Large intestine (tissue), 3 donors: ENCODE results near the gene RAPGEF6. TPM values are rescaled to one million over a fixed set of nuclear protein-coding genes. Genes with fewer than 3 reads are reported as not detected.
A peak's percentile ranks its signal among the peaks of the same experiment; 100 is the strongest.

Experiments used
- DNase-seq, 2 donors: peaks; one replicate each; pipeline versions ENCODE4 v3.0.0 to v3.0.0-alpha.2; 2013
- H3K27ac ChIP-seq: one replicate; pipeline ENCODE4 v1.5.1; 2013; ENCODE audit warnings: low read length
- H3K27me3 ChIP-seq: 2 replicates; pipeline ENCODE4 v1.6.1; 2013; ENCODE audit warnings: low read length; ENCODE audit not compliant: control insufficient read depth, insufficient read depth
- H3K36me3 ChIP-seq: 2 replicates; pipeline ENCODE4 v1.6.1; 2013; ENCODE audit warnings: low read length; ENCODE audit not compliant: control insufficient read depth, insufficient read depth
- H3K4me1 ChIP-seq: one replicate; pipeline ENCODE4 v1.6.1; 2013; ENCODE audit warnings: low read length; ENCODE audit not compliant: control insufficient read depth, insufficient read depth
- H3K4me3 ChIP-seq: one replicate; pipeline ENCODE4 v1.5.1; 2013; ENCODE audit warnings: low read length
- H3K9me3 ChIP-seq: one replicate; pipeline ENCODE4 v1.6.1; 2013; ENCODE audit warnings: mild to moderate bottlenecking, low read depth, low read length, moderate library complexity; ENCODE audit not compliant: control insufficient read depth
- WGBS: methylation state at CpG from one replicate; pipeline ENCODE4 v1.1.5; 2013; ENCODE audit warnings: low lambda C conversion rate; ENCODE audit not compliant: insufficient coverage; 5-methylcytosine and 5-hydroxymethylcytosine counted together
- polyA plus RNA-seq: library from polyadenylated mRNA; unstranded; fragments of 120-200 nt; gene quantifications from one replicate; pipeline ENCODE4 v1.2.1, GENCODE V29; 2013

The RAPGEF6 gene
- polyA plus RNA-seq, 1 donor: 11.2 TPM

DNA sequence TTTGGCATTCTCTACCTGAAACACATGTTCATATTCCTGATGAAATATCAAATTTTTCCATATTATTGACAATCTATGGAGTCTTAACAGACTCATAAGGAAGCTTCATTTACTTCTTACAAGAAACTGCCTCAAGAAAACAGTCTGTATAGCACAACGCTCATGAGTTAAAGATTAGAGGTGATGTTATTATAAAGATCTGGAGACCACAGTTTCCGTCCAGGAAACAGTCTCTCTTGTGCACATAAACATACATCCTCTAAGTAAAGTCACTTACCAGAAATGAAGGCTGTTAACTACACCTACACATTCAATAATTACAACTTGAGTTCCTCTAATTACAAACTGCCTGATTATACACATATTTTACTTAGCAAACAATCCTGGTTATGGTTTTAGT is 86.9 kb downstream of the RAPGEF6 start:
- Histone ChIP-seq H3K27ac (no peak overlapping the region), H3K4me3 (no peak overlapping the region), H3K36me3 (no peaks in the 10 kb centered on the region), H3K9me3 (no peaks in the 10 kb centered on the region), H3K27me3 (no peaks in the 10 kb centered on the region), H3K4me1 (no peaks in the 10 kb centered on the region)
- peak in 1 of 2 donors; percentile 15 for DNase-seq
- 100% methylated on average over 1 of the region's 2 CpGs for WGBS

GRCh38 chr5:131545845-131546244 is 89.2 kb downstream of the RAPGEF6 start:
- Histone ChIP-seq H3K4me1 (no peaks in the 10 kb centered on the region), H3K9me3 (no peaks in the 10 kb centered on the region), H3K4me3 (no peak overlapping the region), H3K36me3 (no peaks in the 10 kb centered on the region), H3K27me3 (no peaks in the 10 kb centered on the region), H3K27ac (no peak overlapping the region)
- no CpG with 5 or more reads among the region's 1 CpG for WGBS
- no peak for DNase-seq

DNA sequence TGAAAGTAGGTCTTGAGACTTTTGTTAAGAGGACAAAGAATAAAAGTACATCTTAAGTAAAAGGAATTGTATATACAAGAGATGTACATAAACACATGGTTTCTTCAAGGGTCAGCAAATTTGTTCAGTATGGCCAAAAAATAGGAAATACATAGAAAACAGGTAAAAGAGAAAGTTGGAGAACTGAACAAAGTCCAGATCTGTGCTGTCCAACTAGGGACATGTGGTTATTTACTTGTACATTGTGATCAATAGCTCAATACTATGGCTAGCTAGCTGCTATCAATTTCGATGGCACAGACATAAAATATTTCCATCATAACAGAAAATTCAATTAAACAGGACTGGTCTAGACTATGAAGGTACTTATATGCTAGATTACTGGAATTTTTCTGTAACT is 92.3 kb downstream of the RAPGEF6 start:
- peaks cover 1% of the 10 kb centered on the region for H3K36me3 ChIP-seq
- no CpG with 5 or more reads among the region's 1 CpG for whole genome bisulfite sequencing
- no peak overlapping the region for H3K27ac ChIP-seq
- no peaks in the 10 kb centered on the region for H3K9me3 ChIP-seq
- H3K4me3 ChIP-seq: no peak overlapping the region
- no peak for DNase-seq
- H3K4me1 ChIP-seq: no peaks in the 10 kb centered on the region
- no peaks in the 10 kb centered on the region for H3K27me3 ChIP-seq

DNA sequence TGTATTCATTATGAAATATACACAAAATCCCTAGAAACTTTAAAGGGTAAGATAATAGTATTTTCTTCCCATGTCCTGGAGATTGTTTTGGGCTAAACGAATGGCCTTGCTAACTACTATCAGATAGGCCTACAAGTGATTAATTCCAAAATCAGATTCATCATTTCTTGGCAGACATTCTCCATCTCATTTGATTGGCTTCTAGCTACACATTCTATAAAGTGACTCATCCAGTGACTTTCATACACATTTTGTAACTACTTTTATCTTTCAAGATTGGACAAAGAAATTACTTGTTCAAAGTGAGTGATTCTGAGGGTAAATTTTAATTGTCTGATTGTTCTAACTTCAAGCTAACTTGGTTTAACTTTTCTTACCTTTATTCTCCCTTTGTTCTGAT is 93.3 kb downstream of the RAPGEF6 start:
- no peaks in the 10 kb centered on the region for H3K27me3 ChIP-seq
- DNase-seq: no peak
- H3K9me3 ChIP-seq: no peaks in the 10 kb centered on the region
- H3K27ac ChIP-seq: no peak overlapping the region
- peaks cover 3% of the 10 kb centered on the region for H3K36me3 ChIP-seq
- 100% methylated on average over 1 of the region's 1 CpG for WGBS
- no peaks in the 10 kb centered on the region for H3K4me1 ChIP-seq
- no peak overlapping the region for H3K4me3 ChIP-seq

- no peaks in the 10 kb centered on the region for H3K9me3 ChIP-seq
- H3K4me1 ChIP-seq: no peaks in the 10 kb centered on the region
- H3K27me3 ChIP-seq: no peaks in the 10 kb centered on the region
- no peak overlapping the region for H3K27ac ChIP-seq
- no peak overlapping the region for H3K4me3 ChIP-seq
- DNase-seq: no peak
- H3K36me3 ChIP-seq: peaks cover 3% of the 10 kb centered on the region
Observed at GRCh38 chr5:131541071-131541470, 94.0 kb downstream of the RAPGEF6 start.

GRCh38 chr5:131539251-131539650 is 95.8 kb downstream of the RAPGEF6 start:
- Histone ChIP-seq H3K27ac (no peak overlapping the region), H3K27me3 (no peaks in the 10 kb centered on the region), H3K4me3 (no peak overlapping the region), H3K36me3 (peaks cover 3% of the 10 kb centered on the region), H3K9me3 (no peaks in the 10 kb centered on the region), H3K4me1 (no peaks in the 10 kb centered on the region)
- DNase-seq: no peak
- no CpG with 5 or more reads among the region's 1 CpG for WGBS

- Histone ChIP-seq H3K4me3 (no peak overlapping the region), H3K9me3 (no peaks in the 10 kb centered on the region), H3K27ac (no peak overlapping the region), H3K36me3 (peaks cover 3% of the 10 kb centered on the region), H3K27me3 (no peaks in the 10 kb centered on the region), H3K4me1 (no peaks in the 10 kb centered on the region)
- no peak for DNase-seq
- no CpG with 5 or more reads among the region's 3 CpGs for WGBS
Observed at GRCh38 chr5:131538177-131538593, 96.8 kb downstream of the RAPGEF6 start.

GRCh38 chr5:131536850-131537448 is 98.1 kb downstream of the RAPGEF6 start:
- no peaks in the 10 kb centered on the region for H3K4me1 ChIP-seq
- no peak overlapping the region for H3K4me3 ChIP-seq
- H3K9me3 ChIP-seq: no peaks in the 10 kb centered on the region
- no peak for DNase-seq
- H3K36me3 ChIP-seq: peaks cover 3% of the 10 kb centered on the region
- no peaks in the 10 kb centered on the region for H3K27me3 ChIP-seq
- no peak overlapping the region for H3K27ac ChIP-seq
- WGBS: 90% methylated on average over 2 of the region's 2 CpGs

DNA sequence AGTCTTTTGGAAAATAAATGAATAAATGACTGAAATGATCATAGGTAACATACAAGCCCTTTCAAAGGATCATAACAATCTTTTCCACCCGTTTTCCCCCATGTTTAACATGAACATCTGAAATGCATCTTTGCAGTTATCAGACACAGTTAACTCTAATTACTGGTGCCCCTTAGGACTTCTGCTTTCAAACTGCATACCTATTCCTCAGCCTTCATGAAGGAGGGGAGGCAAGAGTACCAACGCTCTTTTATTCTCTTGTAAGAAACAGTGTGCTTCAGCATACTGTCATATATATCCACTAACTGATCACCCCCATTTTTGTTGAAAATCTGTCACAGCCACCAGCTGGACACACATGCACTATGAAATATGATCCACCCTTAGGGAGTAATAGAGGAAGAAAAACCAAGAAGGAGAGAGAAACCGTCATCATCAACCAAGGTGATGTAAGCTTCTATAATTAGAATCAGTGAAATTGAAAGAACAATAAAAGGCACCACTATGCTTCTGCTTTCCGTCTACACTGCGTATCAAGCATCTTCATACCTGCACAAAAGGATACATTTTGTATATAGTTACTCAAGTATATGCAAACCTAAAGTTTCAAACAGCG is 98.7 kb downstream of the RAPGEF6 start:
- Histone ChIP-seq H3K4me1 (no peaks in the 10 kb centered on the region), H3K4me3 (no peak overlapping the region), H3K27me3 (no peaks in the 10 kb centered on the region), H3K36me3 (peaks cover 3% of the 10 kb centered on the region), H3K9me3 (no peaks in the 10 kb centered on the region), H3K27ac (no peak overlapping the region)
- 74% methylated on average over 3 of the region's 6 CpGs for WGBS
- no peak for DNase-seq

- Histone ChIP-seq H3K4me1 (no peaks in the 10 kb centered on the region), H3K36me3 (peaks cover 3% of the 10 kb centered on the region), H3K9me3 (no peaks in the 10 kb centered on the region), H3K27ac (no peak overlapping the region), H3K27me3 (no peaks in the 10 kb centered on the region), H3K4me3 (no peak overlapping the region)
- no CpG with 5 or more reads among the region's 2 CpGs for WGBS
- DNase-seq: no peak
Observed at GRCh38 chr5:131534974-131535373, 100.1 kb downstream of the RAPGEF6 start.

- Histone ChIP-seq H3K36me3 (peaks cover 3% of the 10 kb centered on the region), H3K27me3 (no peaks in the 10 kb centered on the region), H3K4me3 (no peak overlapping the region), H3K9me3 (no peaks in the 10 kb centered on the region), H3K27ac (no peak overlapping the region), H3K4me1 (no peaks in the 10 kb centered on the region)
- no CpG with 5 or more reads among the region's 1 CpG for WGBS
- DNase-seq: no peak
Observed at GRCh38 chr5:131533836-131534235, 101.2 kb downstream of the RAPGEF6 start.
